ENCODE measurements around the gene RASAL1. TPM values are rescaled to one million over a fixed set of nuclear protein-coding genes. Genes with fewer than 3 reads are reported as not detected.

RASAL1 gene
- total and polyA plus RNA-seq, 2 experiments from 2014 or later: 2.7 to 8.2 TPM

GRCh38 chr12:113055594-113056380, 79.8 kb downstream of the RASAL1 start (continued):
- TF ChIP-seq ZNF462 (CRISPR knock-in tag; IDR thresholded peaks at IDR 0.05): no peak
- no peak for TF ChIP-seq JUNB (IDR thresholded peaks at IDR 0.05; ENCODE audit: unreplicated experiment)
- TF ChIP-seq, protein P1, sequence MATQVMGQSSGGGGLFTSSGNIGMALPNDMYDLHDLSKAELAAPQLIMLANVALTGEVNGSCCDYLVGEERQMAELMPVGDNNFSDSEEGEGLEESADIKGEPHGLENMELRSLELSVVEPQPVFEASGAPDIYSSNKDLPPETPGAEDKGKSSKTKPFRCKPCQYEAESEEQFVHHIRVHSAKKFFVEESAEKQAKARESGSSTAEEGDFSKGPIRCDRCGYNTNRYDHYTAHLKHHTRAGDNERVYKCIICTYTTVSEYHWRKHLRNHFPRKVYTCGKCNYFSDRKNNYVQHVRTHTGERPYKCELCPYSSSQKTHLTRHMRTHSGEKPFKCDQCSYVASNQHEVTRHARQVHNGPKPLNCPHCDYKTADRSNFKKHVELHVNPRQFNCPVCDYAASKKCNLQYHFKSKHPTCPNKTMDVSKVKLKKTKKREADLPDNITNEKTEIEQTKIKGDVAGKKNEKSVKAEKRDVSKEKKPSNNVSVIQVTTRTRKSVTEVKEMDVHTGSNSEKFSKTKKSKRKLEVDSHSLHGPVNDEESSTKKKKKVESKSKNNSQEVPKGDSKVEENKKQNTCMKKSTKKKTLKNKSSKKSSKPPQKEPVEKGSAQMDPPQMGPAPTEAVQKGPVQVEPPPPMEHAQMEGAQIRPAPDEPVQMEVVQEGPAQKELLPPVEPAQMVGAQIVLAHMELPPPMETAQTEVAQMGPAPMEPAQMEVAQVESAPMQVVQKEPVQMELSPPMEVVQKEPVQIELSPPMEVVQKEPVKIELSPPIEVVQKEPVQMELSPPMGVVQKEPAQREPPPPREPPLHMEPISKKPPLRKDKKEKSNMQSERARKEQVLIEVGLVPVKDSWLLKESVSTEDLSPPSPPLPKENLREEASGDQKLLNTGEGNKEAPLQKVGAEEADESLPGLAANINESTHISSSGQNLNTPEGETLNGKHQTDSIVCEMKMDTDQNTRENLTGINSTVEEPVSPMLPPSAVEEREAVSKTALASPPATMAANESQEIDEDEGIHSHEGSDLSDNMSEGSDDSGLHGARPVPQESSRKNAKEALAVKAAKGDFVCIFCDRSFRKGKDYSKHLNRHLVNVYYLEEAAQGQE (IDR thresholded peaks at IDR 0.05; ENCODE audit: unreplicated experiment): no peak
- TF ChIP-seq NANOG (IDR thresholded peaks at IDR 0.05; ENCODE audit: borderline replicate concordance): no peak

Measured in GM23338 (cell line).